ENCODE results near the gene TSPOAP1. TPM values are rescaled to one million over a fixed set of nuclear protein-coding genes. Genes with fewer than 3 reads are reported as not detected.

Gene TSPOAP1
- 0.43 and 0.65 TPM in 2 replicates for total RNA-seq

GRCh38 chr17:58328195-58329034 lies at the start of gene TSPOAP1:
Gene TSPOAP1 (minus strand): TSS chr17:58328795. CDS start chr17:58327920, 875 bp downstream.

DNA sequence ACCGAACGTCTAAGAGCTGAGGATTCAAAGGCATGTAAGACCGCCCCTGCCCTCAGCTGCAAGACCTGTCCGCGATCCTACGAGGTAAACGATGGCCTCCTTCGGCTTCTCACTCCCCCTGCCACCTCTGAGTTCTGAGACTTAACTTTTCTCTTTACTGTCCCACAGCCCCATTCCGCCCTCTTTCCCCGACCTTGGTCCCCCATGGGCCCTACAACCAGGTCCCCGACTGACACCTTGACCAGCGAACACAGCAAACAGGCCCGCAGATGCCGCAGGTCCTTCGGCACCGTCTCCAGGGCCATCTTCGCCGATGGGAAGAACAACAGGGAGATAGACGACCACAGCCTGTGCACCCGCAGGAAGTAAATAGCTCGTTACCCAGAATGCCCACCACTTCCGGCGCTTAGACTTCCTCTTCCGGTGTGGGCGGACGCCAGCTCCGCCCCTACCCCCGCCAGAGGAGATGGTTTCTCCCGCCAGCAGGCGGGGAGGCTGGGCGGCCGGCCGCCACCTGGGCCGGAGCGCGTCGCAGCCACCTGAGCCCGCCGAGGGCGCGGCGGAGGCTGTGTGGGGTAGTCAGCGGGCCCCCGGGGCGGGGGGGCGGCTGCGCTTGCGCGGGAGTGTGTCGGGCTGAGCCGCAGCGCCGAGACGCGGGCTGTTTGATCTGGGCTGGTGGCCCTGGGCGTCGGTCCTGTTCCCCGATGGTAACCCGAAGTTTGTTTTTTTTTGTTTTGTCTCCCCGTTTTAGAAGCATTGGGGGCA lies 23.4 kb upstream of the TSPOAP1 start, which contains the start of gene SUPT4H1:
SUPT4H1 (minus strand) TSS at position 371 of the 765 bp plus-strand sequence; CDS start at position 305, 66 bp downstream.

DNA sequence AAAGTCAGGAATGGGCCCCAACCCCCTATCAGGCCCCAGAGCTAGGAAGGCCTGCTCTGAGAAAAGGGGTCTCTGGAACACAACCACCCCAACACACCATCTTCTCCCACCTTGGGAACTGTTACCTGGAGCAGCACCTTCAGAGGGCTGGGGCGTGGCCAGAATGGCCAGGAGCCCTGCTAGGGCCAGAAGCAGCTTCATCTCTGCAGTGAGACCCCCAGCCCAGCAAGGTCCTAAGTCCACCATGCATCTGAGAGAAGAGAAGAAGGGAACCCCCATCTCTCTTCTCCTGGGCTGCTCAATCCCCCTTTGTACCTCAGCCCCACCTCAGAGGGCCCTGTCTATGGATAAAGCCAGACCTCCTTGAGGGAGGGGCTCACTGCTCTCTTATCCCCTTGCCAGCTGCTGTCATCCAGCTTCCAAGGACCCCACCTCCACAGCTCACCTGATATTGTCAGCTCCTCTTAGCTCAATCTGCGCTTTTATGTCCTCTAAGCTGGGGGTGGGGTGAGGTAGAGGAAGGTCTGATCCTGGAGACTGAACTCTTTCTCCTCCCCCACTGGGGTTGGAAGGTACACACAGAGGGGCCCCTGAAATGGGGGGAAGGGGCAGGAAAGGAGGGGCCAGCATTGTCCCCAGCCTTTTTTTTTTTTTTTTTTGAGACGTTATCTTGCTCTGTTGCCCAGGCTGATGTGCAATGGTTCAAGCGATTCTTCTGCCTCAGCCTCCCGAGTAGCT lies 47.9 kb downstream of the TSPOAP1 start, which contains the start of gene MPO:
MPO (minus strand) TSS at position 456 of the 738 bp plus-strand sequence; CDS start at position 279, 177 bp downstream.

Other genes starting within 250 kb of the TSPOAP1 start
- 16.8 and 30.3 TPM in 2 replicates for gene DYNLL2, start 245.4 kb downstream of the TSPOAP1 start, total RNA-seq
- gene OR4D1, start 180.4 kb downstream of the TSPOAP1 start, total RNA-seq: not detected in 2 replicates
- not detected in 2 replicates for gene OR4D2, start 161.8 kb downstream of the TSPOAP1 start, total RNA-seq
- gene EPX, start 136.1 kb downstream of the TSPOAP1 start, total RNA-seq: not detected in 2 replicates
- gene MKS1, start 109.5 kb downstream of the TSPOAP1 start, total RNA-seq: 13.2 and 14.2 TPM in 2 replicates
- gene LPO, start 90.2 kb downstream of the TSPOAP1 start, total RNA-seq: not detected in 2 replicates
- gene MPO, start 47.9 kb downstream of the TSPOAP1 start, total RNA-seq: 0.09 TPM in 1 of 2 replicates, not detected in the other
- 34.7 and 41.0 TPM in 2 replicates for gene SUPT4H1, start 23.4 kb upstream of the TSPOAP1 start, total RNA-seq
- not detected in 2 replicates for gene RNF43, start 88.7 kb upstream of the TSPOAP1 start, total RNA-seq
- gene HSF5, start 159.6 kb upstream of the TSPOAP1 start, total RNA-seq: not detected in 2 replicates
- 28.7 and 37.2 TPM in 2 replicates for gene MTMR4, start 185.8 kb upstream of the TSPOAP1 start, total RNA-seq

Data from smooth muscle cell of bladder (primary cell).